Osteocyte (in vitro differentiated cells): ENCODE measurements around the gene ARHGAP10. TPM values are rescaled to one million over a fixed set of nuclear protein-coding genes. Genes with fewer than 3 reads are reported as not detected.

ENCODE experiments used
- DNase-seq: peaks from one replicate; pipeline ENCODE4 v3.0.0; 2021; ENCODE audit warnings: mixed read lengths; ENCODE audit not compliant: unreplicated experiment; ENCODE audit errors: extremely low spot score
- H3K27ac Mint-ChIP-seq: one replicate; pipeline ENCODE4 v1.8.0; 2021; ENCODE audit warnings: mild to moderate bottlenecking, mixed read lengths; ENCODE audit not compliant: unreplicated experiment
- H3K27me3 Mint-ChIP-seq: one replicate; pipeline ENCODE4 v1.8.0; 2021; ENCODE audit warnings: mixed read lengths; ENCODE audit not compliant: unreplicated experiment
- H3K36me3 Mint-ChIP-seq: one replicate; pipeline ENCODE4 v1.8.0; 2021; ENCODE audit warnings: mixed read lengths; ENCODE audit not compliant: unreplicated experiment
- H3K4me1 Mint-ChIP-seq: one replicate; pipeline ENCODE4 v1.8.0; 2021; ENCODE audit warnings: mixed read lengths; ENCODE audit not compliant: unreplicated experiment
- H3K4me3 Mint-ChIP-seq: one replicate; pipeline ENCODE4 v1.8.0; 2021; ENCODE audit warnings: mild to moderate bottlenecking, moderate library complexity, mixed read lengths; ENCODE audit not compliant: unreplicated experiment
- H3K9me3 Mint-ChIP-seq: one replicate; pipeline ENCODE4 v1.8.0; 2021; ENCODE audit warnings: mixed read lengths; ENCODE audit not compliant: unreplicated experiment
- total RNA-seq: library from RNA; stranded (reverse); gene quantifications from 2 replicates; pipeline ENCODE4 v1.2.1, GENCODE V29; 2021
- TF ChIP-seq, protein P1 (sequence below): fragments of 200-600 bp; sonication (generic); IDR thresholded peaks from 2 replicates; pipeline ENCODE4 v1.5.0; 2021; ENCODE audit warnings: antibody characterized with exemption, mild to moderate bottlenecking, moderate library complexity

The ARHGAP10 gene
- total RNA-seq, 1 donor from 2014 or later, result 121 TPM

GRCh38 chr4:147707892-147708672 is 23.8 kb upstream of the ARHGAP10 start:
- no peak overlapping the region for H3K4me3 Mint-ChIP-seq
- no peaks in the 10 kb centered on the region for H3K9me3 Mint-ChIP-seq
- no peaks in the 10 kb centered on the region for H3K36me3 Mint-ChIP-seq
- TF ChIP-seq, protein P1, sequence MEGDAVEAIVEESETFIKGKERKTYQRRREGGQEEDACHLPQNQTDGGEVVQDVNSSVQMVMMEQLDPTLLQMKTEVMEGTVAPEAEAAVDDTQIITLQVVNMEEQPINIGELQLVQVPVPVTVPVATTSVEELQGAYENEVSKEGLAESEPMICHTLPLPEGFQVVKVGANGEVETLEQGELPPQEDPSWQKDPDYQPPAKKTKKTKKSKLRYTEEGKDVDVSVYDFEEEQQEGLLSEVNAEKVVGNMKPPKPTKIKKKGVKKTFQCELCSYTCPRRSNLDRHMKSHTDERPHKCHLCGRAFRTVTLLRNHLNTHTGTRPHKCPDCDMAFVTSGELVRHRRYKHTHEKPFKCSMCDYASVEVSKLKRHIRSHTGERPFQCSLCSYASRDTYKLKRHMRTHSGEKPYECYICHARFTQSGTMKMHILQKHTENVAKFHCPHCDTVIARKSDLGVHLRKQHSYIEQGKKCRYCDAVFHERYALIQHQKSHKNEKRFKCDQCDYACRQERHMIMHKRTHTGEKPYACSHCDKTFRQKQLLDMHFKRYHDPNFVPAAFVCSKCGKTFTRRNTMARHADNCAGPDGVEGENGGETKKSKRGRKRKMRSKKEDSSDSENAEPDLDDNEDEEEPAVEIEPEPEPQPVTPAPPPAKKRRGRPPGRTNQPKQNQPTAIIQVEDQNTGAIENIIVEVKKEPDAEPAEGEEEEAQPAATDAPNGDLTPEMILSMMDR, result peak; percentile 93
- H3K27ac Mint-ChIP-seq, result no peak overlapping the region
- peaks cover 11% of the 10 kb centered on the region for H3K4me1 Mint-ChIP-seq
- no peaks in the 10 kb centered on the region for H3K27me3 Mint-ChIP-seq
- no peak for DNase-seq

DNA sequence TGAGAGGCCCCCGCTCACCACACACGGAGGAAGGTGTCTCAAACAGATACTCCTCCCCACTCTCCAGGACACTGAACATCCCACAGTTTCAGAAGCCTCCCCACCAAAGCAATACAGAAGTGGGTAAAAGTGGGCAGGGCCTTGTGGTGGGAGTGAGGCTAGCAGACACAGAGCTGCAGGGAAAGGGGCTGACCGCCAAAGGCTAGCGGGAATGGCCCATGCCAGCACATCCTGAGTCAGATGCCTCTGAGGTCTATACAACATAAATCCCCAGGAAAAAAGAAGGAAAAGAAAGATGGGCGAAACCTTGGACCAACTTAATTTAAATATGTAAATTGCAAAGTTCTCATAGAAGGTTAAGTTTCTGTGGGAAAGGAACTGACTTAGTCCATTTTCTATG is 21.9 kb upstream of the ARHGAP10 start:
- DNase-seq, result no peak

GRCh38 chr4:147714575-147715401 is 17.1 kb upstream of the ARHGAP10 start:
- Mint-ChIP-seq H3K4me3 (no peak overlapping the region), H3K36me3 (no peaks in the 10 kb centered on the region), H3K27ac (no peak overlapping the region), H3K27me3 (no peaks in the 10 kb centered on the region), H3K4me1 (peaks cover 14% of the 10 kb centered on the region), H3K9me3 (no peaks in the 10 kb centered on the region)
- no peak for DNase-seq
- TF ChIP-seq, protein P1, result no peak

More for the DNA sequence above, 21.9 kb upstream of the ARHGAP10 start:
- H3K27ac Mint-ChIP-seq, result no peak overlapping the region
- no peaks in the 10 kb centered on the region for H3K36me3 Mint-ChIP-seq
- no peaks in the 10 kb centered on the region for H3K27me3 Mint-ChIP-seq
- no peak overlapping the region for H3K4me3 Mint-ChIP-seq
- H3K4me1 Mint-ChIP-seq, result peaks cover 16% of the 10 kb centered on the region
- H3K9me3 Mint-ChIP-seq, result no peaks in the 10 kb centered on the region
- TF ChIP-seq, protein P1, result no peak

GRCh38 chr4:147717878-147718277 is 14.0 kb upstream of the ARHGAP10 start:
- no peak overlapping the region for H3K27ac Mint-ChIP-seq
- H3K9me3 Mint-ChIP-seq, result no peaks in the 10 kb centered on the region
- DNase-seq, result no peak
- TF ChIP-seq, protein P1, result no peak
- no peak overlapping the region for H3K4me3 Mint-ChIP-seq
- H3K36me3 Mint-ChIP-seq, result no peaks in the 10 kb centered on the region
- no peaks in the 10 kb centered on the region for H3K27me3 Mint-ChIP-seq
- peaks cover 14% of the 10 kb centered on the region for H3K4me1 Mint-ChIP-seq

DNA sequence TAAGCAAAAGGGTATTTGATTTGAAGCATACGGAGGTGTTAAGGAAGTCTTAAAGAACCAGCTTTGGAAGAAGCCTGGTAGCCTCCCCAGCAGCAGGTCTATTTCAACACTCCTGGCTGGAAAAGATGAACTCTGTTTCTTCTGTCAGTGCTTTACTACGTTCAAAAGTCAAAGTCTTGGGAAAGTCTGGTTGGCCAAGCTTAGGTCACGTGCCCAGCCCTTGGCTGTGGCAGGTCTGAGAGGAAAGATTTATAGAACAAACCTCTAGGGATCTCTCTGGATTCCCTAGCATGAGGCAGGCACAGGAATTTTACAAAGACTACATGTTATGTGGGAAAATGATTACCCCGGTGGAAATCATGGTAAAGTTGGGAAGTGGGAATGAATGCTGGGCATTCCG is 8.6 kb upstream of the ARHGAP10 start:
- no peak overlapping the region for H3K27ac Mint-ChIP-seq
- H3K27me3 Mint-ChIP-seq, result no peaks in the 10 kb centered on the region
- TF ChIP-seq, protein P1, result no peak
- H3K4me3 Mint-ChIP-seq, result no peak overlapping the region
- H3K9me3 Mint-ChIP-seq, result no peaks in the 10 kb centered on the region
- H3K4me1 Mint-ChIP-seq, result peaks cover 9% of the 10 kb centered on the region
- no peaks in the 10 kb centered on the region for H3K36me3 Mint-ChIP-seq
- DNase-seq, result no peak
